OCI-LY7 (cell line): Measurements from ENCODE around the gene CPNE5. TPM values are rescaled to one million over a fixed set of nuclear protein-coding genes. Genes with fewer than 3 reads are reported as not detected.

ENCODE experiments used
- BruUV-seq: library from RNA; stranded (reverse); fragments of 400-500 nt; replicated peaks from 2 replicates; lab custom pipeline; 2021; lab: Mats Ljungman, UMichigan
- CTCF ChIA-PET: fragments of 300-600 bp; sonication (Branson Sonifier 250); formaldehyde crosslinking; loops from one replicate; lab custom pipeline; 2022; ENCODE audit warnings: antibody characterized with exemption; ENCODE audit not compliant: unreplicated experiment; lab: Charles Lee
- POLR2A ChIA-PET: fragments of 300-600 bp; sonication (Branson Sonifier 250); formaldehyde crosslinking; loops from one replicate; lab custom pipeline; 2022; ENCODE audit warnings: antibody characterized with exemption; lab: Charles Lee
- DNase-seq: peaks from one replicate; pipeline ENCODE4 v3.0.0-alpha.2; 2015; ENCODE audit warnings: low spot score
- H2AFZ ChIP-seq: fragments of 200-600 bp; sonication (generic), shearing (Covaris generic); 2 replicates; pipeline ENCODE4 v1.6.1; 2014; ENCODE audit warnings: mild to moderate bottlenecking, antibody characterized with exemption, low read length, moderate library complexity
- H3K27ac ChIP-seq: fragments of 200-600 bp; sonication (generic); 2 replicates; pipeline ENCODE4 v1.5.1; 2014; ENCODE audit warnings: mixed run types, low read depth, mild to moderate bottlenecking, moderate library complexity, low read length, inconsistent platforms; ENCODE audit not compliant: poor library complexity, severe bottlenecking
- H3K36me3 ChIP-seq: fragments of 200-600 bp; sonication (generic); 2 replicates; pipeline ENCODE4 v1.6.1; 2014; ENCODE audit warnings: mild to moderate bottlenecking, antibody characterized with exemption, low read length, moderate library complexity, mixed read lengths; ENCODE audit not compliant: insufficient read depth
- H3K4me1 ChIP-seq: fragments of 200-600 bp; sonication (generic); 2 replicates; pipeline ENCODE4 v1.5.1; 2014; ENCODE audit warnings: mild to moderate bottlenecking, low read length; ENCODE audit not compliant: insufficient read depth, poor library complexity, severe bottlenecking
- H3K4me2 ChIP-seq: fragments of 200-600 bp; sonication (generic); 2 replicates; pipeline ENCODE4 v1.6.1; 2014; ENCODE audit warnings: mild to moderate bottlenecking, low read length
- H3K4me3 ChIP-seq: fragments of 200-600 bp; sonication (generic); 2 replicates; pipeline ENCODE4 v1.5.1; 2014; ENCODE audit warnings: mild to moderate bottlenecking, low read depth, low read length; ENCODE audit not compliant: poor library complexity, severe bottlenecking
- H3K79me2 ChIP-seq: fragments of 200-600 bp; sonication (generic); 2 replicates; pipeline ENCODE4 v1.6.1; 2016; ENCODE audit warnings: low read depth, mild to moderate bottlenecking, low read length, moderate library complexity, mixed read lengths; ENCODE audit not compliant: insufficient read depth
- H3K9me2 ChIP-seq: fragments of 200-600 bp; sonication (generic); 2 replicates; pipeline ENCODE4 v1.6.1; 2016; ENCODE audit warnings: mild to moderate bottlenecking, low read length, mixed read lengths; ENCODE audit not compliant: insufficient read depth
- H3K9me3 ChIP-seq: fragments of 200-600 bp; sonication (generic); 2 replicates; pipeline ENCODE4 v1.6.1; 2014; ENCODE audit warnings: mild to moderate bottlenecking, mixed run types, low read length, mixed read lengths
- H4K20me1 ChIP-seq: fragments of 200-600 bp; sonication (generic); 2 replicates; pipeline ENCODE4 v1.6.1; 2014; ENCODE audit warnings: mild to moderate bottlenecking, antibody characterized with exemption, low read length, moderate library complexity, mixed read lengths; ENCODE audit not compliant: insufficient read depth
- CTCF ChIP-seq: fragments of 200-600 bp; sonication (generic); conservative IDR thresholded peaks from 2 replicates; pipeline ENCODE4 v1.5.1; 2014; ENCODE audit warnings: mild to moderate bottlenecking, antibody characterized with exemption, low read length, moderate library complexity, mixed read lengths
- EZH2phosphoT487 ChIP-seq: fragments of 200-600 bp; sonication (generic); IDR thresholded peaks from 2 replicates; pipeline ENCODE4 v1.6.1; 2018; ENCODE audit warnings: low read depth, borderline replicate concordance, mild to moderate bottlenecking, mixed run types, antibody characterized with exemption, low read length, moderate library complexity, mixed read lengths
- intact Hi-C: fragments of 100-400 bp; cut with micrococcal nuclease; formaldehyde crosslinking; loops from one replicate; pipeline ENCODE4 v1.10.0; 2022; ENCODE audit not compliant: unreplicated experiment
- total RNA-seq, 2 experiments: library from RNA; depleted of rRNA in 1 of 2; stranded (reverse); fragments of >200 nt in 1 of 2; shearing (Covaris generic) in 1 of 2; gene quantifications; 2 replicates each; pipeline ENCODE4 v1.2.3, GENCODE V29; 2014 to 2022

The CPNE5 gene
- total RNA-seq, 2 experiments from 2014 or later, result 37.7 to 89.8 TPM

DNA sequence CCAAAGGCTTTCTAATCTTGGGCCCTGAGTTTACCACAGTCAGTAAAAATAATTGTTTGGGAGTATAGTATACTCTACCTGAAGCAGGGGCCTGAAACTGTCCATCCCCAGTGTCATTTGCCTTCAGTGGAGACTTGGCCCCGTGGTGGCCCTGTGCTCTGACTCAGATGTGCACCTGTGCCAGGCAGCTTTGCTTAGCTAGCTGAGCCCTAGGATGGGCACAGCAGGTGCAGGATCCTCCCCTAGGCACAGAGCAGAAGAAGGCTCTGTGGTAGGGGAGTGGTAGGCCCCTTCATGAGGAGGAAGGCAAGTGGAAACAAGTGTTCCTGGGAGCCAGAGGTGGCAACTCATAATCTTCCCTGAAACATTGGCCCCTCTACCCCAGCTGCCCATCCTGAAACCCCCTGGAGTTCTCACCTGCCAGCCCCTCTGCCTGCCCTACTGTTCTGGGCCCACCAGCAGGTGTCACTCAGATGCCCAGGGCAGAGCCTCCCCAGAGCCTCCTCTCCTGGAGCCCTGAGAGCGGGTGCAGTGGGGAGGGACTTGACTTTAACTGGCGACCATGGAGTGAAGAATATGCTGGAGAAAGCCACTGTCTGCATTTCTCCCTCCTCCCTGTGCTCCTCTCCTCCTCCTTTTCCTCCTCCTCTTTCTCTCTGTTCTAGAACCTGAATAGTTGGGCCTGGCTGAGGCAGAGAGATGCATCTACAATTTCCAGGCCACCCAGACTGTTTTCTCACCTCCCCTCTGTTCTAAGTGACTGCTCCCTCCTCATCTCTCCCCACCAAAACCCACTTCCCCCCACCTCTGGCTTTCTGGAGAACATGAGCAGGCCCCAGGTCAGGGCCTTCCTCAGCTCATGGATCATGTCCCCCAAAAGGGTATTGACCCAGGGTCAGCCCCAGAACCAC lies 2.9 kb downstream of the CPNE5 start:
- Histone ChIP-seq H3K27ac (no peak overlapping the region), H4K20me1 (no peaks in the 10 kb centered on the region), H3K4me2 (no peak overlapping the region), H3K79me2 (no peaks in the 10 kb centered on the region), H3K4me3 (no peak overlapping the region), H2AFZ (no peak overlapping the region), H3K9me3 (no peaks in the 10 kb centered on the region), H3K4me1 (no peaks in the 10 kb centered on the region), H3K36me3 (no peaks in the 10 kb centered on the region), H3K9me2 (no peaks in the 10 kb centered on the region)
- DNase-seq, result no peak
- POLR2A ChIA-PET, result no interaction called here
- TF ChIP-seq EZH2phosphoT487 (no peak), CTCF (peak; percentile 59)
- intact Hi-C loops, result no loop called here
- no TSS peak for BruUV-seq
- CTCF ChIA-PET, result interaction anchor here (0.5 kb wide), 1 partner anchor 473 kb away, joined by 3 read pairs; no protein-coding TSS in a partner anchor

- no peak overlapping the region for H3K4me2 ChIP-seq
- intact Hi-C loops, result no loop called here
- POLR2A ChIA-PET, result interaction anchor here (0.5 kb wide), 1 partner anchor 207 kb away, joined by 3 read pairs; no protein-coding TSS in a partner anchor
These were observed 4.5 kb downstream of the CPNE5 start for GRCh38 chr6:36834576-36835341.

More at GRCh38 chr6:36834576-36835341, 4.5 kb downstream of the CPNE5 start:
- H3K4me1 ChIP-seq, result no peaks in the 10 kb centered on the region
- H3K4me3 ChIP-seq, result no peak overlapping the region
- no peaks in the 10 kb centered on the region for H4K20me1 ChIP-seq
- H3K79me2 ChIP-seq, result no peaks in the 10 kb centered on the region
- TF ChIP-seq EZH2phosphoT487, result no peak
- TF ChIP-seq CTCF, result no peak
- H3K36me3 ChIP-seq, result no peaks in the 10 kb centered on the region
- H2AFZ ChIP-seq, result no peak overlapping the region
- no peak for DNase-seq
- no peak overlapping the region for H3K27ac ChIP-seq
- H3K9me3 ChIP-seq, result no peaks in the 10 kb centered on the region
- no peaks in the 10 kb centered on the region for H3K9me2 ChIP-seq
- BruUV-seq, result no TSS peak
- CTCF ChIA-PET, result no interaction called here
